ENCODE data around the gene ZNF835.

GRCh38 chr19:56712611-56713276 lies 41.2 kb upstream of the ZNF835 start:
- TF ChIP-seq CTCF (IDR thresholded peaks at IDR 0.05) = no peak
- no peak for TF ChIP-seq POLR2A (IDR thresholded peaks at IDR 0.05)
- no peak for TF ChIP-seq POLR2AphosphoS5 (IDR thresholded peaks at IDR 0.05)
- TF ChIP-seq EP300 (IDR thresholded peaks at IDR 0.05) = no peak

All from gastroesophageal sphincter (tissue), 3 donors.